Glomerular visceral epithelial cell (primary cell): ENCODE measurements around the gene GABRR1.
"Not testable (repeated sequence)": the region's sequence is repeated elsewhere in the genome, so short reads cannot be mapped to it uniquely, and the experiment has no call there.

Experiments used
- DNase-seq: peaks from one replicate; pipeline ENCODE4 v3.0.0-alpha.2; 2016; ENCODE audit errors: extremely low spot score

GABRR1 gene

DNA sequence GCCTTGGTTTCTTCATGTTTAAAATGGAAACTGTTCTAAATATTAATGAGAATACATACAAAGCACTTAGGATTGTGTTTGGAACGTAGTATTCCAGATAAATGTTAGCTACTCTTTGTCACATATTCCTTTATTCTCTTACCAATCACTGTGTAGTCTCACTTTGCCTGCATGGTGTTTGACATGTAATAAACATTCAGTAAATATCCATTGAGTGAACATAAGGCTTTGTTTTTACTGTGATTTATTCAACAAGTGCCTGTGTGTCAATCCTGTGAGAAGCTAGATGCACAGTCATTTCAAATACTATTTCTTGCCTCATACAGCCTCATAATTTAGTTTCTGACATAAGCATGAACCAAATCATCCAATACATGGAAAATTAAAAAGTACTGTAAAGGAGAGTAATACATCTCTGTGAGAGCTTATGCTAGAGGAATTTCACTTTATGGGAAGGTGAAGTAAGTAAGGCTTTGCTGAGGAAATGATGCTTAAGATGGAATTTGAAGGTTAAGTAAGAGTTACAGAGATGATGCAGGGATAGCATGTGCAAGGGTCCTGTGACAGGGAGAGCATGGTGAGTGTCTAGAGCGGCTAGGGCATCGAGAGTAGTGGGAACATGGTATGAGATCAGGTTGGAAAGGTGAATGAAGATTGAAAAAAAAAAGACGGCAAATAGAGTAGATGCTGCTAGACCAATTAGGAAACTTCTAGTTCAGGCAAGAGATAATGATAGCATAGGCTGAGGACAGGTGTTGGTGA lies 56.6 kb downstream of the GABRR1 start:
- no peak for DNase-seq

DNA sequence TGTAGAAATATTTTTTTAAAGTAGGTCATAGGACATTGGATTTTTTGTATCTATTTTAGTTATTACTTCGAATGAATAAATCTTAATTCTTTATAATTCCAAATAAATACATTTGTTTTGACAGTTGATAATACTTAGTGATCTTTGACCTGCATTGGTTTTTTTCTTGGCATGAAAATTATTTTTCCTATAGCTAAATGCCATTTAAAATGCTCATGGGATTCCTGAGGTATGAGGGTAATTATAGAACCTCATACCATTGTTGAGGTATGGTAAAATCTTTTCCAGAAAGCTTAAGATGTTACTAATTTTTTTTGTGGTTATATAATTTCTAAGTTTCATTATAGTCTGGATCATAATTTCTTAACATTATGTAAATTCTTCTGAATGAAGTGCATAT lies 63.0 kb downstream of the GABRR1 start:
- DNase-seq, result no peak

DNA sequence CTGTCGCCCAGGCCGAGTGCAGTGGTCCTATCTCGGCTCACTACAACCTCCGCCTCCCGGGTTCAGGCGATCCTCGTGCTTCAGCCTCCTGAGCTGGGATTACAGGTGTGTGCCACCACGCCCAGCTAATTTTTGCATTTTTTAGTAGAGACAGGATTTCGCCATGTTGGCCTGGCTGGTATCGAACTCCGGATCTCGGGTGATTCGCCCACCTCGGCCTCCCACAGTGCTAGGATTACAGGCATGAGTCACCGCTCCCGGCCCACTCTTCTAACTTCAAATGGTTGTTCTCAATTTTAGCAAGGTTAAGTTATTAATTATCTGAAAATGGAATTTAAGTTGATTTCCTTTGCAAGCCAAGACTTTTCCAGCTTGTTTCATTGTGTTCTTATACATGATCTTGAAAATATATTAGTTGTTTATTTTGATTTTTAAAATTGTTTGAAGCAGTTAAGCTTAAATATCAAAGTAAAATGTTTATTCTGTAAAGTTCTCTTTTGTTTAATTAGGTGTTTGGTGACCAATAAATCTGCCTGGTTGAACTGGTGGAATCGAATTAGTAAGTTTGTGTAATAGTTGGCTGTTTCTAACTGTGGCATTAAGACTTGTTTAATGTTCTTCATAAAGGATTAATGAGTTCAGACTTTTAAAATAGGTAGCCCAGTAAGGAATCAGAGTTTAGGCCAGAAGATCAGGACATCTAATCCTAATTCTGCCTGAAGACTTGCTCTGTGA lies 69.0 kb downstream of the GABRR1 start:
- DNase-seq, result peak; percentile 19

DNA sequence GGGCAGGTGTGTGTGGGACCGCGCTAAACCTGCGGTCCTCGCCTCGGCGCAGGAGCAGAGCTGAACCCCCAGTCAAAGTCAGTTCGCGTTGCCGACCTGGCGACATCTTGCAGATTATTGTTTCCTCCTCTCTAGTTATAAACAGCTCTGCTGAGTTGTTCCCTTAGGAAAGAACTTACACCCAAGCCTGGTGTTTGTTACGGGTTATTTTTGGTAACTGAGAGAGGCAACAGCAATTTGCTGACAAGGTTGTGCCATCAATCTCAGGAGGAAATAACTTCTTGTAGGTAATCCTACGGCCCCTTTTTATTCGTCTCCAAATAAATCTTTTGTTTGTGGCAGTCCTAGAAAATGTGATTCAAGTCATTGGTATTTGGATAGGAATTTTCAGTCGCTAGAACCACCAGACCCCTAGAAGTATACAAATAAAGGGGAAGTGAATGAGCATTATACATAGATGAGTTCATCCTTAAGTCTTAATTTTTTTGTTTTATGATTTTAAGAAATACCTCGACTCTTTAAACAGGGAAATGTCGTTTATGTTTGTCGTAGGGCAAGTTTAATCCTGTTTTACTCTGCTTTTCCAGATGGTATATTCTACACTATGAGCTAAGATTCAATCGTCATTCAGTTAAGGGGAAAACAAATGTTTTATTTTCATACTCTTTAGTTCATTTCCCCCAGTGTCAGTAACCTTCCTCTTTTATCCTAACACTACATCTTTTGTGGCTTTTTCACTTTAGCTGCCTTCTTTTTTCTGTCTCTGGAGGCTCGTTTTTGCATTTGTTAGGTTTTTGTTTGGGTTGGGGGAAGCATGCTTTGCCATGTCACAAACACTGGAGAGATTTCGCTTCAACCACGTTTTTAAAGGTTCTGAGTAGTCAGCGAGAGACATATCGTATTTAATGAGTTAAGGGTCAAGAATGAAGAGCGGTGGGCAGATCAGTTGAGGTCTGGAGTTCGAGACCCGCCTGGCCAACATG lies 70.1 kb downstream of the GABRR1 start:
- peak; percentile 52 for DNase-seq

DNA sequence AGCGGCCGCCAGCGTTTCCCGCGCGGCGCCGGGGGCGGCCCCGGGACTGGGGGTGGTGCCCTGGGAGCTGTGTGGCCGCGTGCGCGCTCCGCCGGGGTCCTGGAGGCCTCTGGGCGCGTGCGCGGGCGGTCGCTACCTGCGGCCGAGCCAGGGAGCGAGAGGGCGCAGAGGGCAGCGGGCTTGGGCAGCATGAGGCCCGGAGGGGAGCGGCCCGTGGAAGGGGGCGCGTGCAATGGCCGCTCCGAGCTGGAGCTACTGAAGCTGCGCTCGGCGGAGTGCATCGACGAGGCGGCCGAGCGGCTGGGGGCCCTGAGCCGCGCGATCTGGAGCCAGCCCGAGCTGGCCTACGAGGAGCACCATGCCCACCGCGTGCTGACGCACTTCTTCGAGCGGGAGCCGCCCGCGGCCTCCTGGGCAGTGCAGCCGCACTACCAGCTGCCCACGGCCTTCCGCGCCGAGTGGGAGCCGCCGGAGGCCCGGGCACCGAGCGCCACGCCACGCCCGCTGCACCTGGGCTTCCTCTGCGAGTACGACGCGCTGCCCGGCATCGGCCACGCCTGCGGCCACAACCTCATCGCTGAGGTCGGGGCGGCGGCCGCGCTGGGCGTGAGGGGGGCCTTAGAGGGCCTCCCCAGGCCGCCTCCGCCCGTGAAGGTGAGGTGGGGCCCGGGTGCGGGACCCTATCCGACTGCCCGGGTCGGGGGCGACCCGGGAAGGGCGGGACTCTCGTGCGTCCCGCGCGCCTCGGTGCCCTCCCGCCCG lies 71.0 kb downstream of the GABRR1 start, which contains the start of gene PM20D2:
Gene PM20D2 (plus strand): TSS at position 100 of the 762 bp plus-strand sequence. CDS start 90 bp downstream, at position 190.
- DNase-seq, result peak; percentile 80

DNA sequence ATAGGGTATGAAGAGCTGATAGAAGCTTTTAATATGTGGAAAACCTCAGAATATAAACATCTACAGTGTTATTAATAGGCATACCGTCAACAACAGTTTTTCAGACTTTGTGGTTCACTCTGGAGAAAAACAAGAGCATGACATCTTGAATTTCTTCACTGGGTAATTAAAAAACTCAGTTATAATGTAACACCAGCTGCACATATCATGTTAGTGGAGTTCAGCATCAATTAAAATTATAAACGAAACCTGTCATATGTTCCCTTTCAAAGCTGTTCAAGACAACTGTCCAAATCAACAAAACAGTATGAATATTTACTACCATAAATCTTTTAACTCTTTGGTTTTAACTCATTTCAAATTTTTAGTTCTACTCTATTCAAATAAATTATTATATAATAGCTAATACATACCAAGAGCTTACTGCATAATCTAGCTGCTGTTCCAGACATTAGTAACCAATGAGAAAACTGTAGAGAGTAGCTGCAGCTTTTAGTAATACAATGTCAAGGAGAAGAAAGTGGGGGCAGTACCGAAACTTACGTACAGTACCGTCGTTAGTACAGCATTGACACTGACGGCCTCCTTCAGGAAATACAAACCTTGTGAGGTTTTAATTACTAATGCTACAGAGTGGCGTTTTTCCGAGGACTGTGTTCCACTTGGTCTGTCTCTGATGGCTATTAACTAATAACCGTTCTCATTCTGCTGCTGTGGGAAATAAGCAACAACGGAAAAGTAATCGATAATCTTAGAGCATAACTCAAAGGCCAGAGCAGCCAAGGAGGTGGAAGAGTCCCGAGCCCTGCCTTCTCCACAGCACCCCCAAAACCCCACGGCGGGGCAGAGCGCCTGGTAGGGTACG lies 71.8 kb downstream of the GABRR1 start:
- DNase-seq, result peak; percentile 41

DNA sequence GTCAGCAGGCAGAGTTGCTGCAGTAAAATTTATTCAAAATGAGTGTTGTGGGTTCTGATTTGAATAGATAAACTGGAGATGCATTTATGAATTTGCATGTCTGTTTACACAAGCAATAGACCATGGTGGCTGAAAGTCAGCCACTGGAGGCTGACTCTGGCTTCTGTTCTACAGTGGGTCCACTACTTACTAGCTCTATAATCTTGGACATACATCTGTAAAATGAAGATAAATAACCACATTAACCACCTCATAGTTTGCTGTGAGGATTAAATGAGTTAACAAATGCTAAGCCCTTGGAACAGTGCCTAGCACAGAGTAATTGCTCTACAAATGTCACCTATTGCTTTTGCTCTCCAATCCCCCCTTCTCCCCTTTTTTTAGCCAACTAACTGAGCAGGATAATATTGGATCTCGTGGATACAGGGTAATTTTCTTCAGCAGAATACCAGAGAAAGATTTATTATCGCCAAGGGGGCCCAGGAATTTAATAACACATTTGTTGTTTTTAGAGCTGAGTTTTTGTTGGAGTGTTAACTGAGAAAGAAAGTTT lies 72.7 kb downstream of the GABRR1 start:
- DNase-seq, result no peak

DNA sequence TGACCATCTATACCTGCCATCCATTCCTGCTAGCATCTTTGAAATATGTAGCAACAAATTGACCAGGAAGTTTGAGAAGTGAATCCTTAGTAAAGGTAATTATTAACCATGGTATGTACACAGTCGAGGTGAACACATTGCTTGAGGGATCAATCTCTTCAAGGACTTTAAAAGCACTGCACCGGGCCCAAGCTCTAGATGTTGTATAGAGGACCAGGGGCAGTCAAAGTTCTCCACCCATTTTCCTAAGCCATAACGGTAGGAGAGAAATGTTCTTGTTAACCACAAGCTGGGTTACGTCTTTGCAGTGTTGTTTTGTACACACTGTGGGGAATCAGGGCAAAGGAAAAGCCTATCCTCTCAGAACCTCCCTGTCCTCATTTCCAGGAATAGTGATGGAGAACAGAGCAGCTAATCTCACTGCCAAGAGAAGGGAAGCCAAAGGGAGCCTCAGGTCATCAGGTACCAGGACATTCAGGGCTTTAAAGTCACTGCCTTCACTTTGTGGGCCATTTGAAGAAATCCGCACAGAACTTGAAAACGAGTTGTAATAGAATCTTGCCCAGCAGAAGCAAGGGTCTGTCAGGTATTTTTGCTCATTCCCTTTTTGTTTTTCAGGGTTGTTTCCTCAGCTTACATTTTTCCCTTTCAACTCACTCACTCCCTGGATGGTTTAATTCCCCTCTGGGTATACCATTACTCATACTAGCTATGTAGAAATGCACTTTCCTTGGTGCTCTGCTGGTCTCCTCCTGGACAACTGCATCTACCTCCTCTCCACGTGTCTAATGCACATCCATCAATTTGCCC lies 76.6 kb downstream of the GABRR1 start:
- no peak for DNase-seq

DNA sequence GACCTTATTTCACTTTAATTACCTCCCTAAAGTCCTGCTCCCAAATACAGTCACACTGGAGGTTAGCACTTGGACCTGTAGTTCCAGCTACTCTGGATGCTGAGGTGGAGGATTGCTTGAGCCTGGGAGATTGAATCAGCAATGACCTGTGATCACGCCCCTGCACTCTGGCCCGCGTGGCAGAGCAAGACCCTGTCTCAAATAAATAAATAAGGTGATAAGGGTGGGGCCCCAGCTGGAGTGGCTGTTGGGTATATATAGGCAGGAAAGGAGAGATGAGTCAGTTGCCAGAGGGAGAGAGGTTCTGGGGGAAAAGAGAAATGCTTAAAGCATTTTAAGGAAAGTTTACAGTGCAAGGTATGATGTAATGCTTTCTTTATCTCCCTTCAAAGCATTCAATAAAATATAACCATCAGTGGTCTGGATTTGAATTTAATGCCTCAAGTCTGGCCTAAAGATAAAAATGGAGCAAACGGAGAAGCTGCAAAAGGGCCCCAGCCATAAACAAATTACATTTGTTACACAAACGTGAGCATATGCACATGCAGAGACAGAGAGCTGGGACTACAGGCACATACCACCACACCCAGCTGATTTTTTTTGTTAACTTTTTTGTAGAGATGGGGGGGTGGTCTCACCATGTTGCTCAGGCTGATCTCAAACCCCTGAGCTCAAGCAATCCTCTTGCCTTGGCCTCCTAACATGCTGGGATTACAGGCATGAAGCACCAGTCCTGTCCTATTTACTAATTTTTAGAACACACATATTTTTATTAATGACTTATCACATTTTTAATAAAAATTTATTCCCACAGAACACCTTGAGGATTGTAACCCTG lies 77.4 kb downstream of the GABRR1 start:
- no peak for DNase-seq

DNA sequence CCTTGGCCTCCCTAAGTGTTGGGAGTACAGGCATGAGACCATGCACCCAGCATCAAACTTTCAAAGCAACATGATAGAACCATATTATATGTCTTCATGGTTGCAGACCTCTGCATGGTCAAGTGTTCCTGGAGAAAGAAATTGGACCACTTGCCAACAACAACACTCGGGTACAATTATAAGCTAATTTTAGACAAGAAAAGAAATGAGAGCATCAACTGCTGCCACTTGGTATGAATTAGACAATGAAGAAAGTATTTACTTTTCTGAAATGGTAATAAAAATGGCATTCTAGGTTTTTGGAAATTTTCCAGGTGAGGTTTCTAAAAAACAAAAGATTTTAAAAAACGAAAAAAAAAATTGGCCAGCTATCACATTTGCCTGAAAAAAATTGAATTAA lies 79.0 kb downstream of the GABRR1 start:
- DNase-seq, result no peak

DNA sequence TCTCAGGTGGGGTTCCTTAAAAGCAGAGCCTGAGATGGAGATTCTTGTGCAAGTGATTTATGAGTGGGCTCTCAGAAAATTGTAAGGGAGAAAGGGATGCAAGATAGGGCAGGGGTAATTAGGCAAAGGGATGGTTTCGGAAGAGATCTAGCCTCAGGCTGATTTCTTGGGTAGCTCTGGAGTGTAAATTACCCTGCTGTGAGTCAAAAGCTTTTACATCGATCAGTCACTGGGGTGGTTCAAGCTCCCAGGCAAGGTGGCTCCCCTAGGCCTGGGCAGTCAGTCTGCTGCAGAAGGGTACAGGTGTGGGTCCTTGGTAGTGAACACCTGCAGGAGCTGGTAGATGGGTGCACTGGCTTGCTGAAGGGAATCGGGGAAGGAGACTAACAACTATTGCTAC lies 82.4 kb downstream of the GABRR1 start:
- DNase-seq, result no peak

DNA sequence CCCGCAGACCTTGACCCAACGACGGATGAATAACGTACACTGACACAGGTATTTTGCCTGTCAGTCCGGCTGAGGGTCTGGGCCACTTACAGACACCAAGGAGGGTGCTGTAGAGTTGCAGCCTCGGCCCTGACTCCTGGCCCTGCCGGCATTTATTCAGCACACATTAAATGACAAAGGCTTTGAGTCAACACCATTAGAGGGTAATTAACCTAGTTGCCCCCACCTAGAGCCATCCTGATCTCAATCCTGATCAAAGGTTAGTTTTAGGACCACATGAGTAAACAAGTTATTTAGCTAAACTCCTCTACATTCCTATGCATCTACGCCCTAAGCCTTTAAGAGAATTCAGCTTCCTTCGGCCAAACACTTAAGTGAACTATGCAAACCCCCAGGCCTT lies 83.2 kb downstream of the GABRR1 start:
- DNase-seq, result no peak

DNA sequence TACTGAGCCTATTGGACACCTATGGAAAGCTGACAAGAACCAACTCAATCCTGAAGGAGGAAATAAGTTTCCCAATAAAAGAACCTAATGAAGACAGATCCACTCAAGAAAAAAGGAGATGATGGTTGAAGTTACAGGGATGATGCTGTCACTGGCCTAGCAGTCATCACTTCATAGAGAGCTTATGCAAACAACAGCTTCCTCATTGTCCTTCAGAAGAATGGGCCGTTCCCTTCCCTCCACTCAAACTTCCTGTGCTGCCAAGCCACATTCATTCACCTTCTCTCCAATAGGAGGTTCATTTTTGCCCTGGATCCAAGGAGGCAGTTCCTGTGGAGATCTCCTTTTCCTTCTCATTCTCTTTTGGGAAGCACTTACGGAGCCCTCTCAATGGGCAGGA lies 85.1 kb downstream of the GABRR1 start:
- DNase-seq, result no peak

DNA sequence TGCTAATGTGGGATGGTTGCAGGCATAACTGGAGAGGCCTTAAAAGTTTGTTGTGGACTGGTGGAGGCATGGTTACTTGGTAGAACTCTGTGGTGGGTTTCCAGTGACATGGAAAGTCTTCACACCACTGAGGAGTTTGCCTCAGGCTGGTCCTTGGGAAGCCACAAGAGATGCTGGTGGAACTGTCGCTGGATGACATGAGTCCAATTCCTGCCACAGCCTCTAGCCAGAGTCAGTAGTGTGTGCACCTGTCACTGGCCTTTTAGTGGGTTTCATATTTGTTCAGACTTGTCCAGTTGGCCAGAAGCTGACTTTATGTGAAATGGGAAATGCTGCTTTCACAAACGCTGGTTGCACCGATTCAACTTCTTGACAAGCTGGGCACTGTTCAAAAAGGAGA lies 85.6 kb downstream of the GABRR1 start:
- DNase-seq, result no peak

DNA sequence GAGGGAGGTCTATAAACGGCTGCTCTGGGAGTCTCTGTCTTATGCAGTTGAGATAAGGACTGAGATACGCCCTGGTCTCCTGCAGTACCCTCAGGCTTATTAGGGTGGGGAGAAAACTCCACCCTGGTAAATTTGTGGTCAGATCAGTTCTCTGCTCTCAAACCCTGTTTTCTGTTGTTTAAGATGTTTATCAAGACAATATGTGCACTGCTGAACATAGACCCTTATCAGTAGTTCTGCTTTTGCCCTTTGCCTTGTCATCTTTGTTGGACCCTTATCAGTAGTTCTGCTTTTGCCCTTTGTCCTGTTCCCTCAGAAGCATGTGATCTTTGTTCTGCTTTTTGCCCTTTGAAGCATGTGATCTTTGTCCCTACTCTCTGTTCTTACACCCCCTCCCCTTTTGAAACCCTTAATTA lies 88.9 kb downstream of the GABRR1 start:
- DNase-seq, result not testable (repeated sequence)
